Muscle layer of duodenum (tissue), 2 donors: ENCODE results near the gene KCTD2.

Source experiments
- H3K27ac ChIP-seq: one replicate; pipeline ENCODE4 v1.7.0; 2013; ENCODE audit warnings: mild to moderate bottlenecking, low read length
- H3K27me3 ChIP-seq: one replicate; pipeline ENCODE4 v1.7.0; 2013; ENCODE audit warnings: low read depth, mild to moderate bottlenecking, control low read depth, low read length
- H3K36me3 ChIP-seq, 2 donors: one replicate each; pipeline ENCODE4 v1.7.0; 2013; ENCODE audit warnings: low read length in 2 of 2, control low read depth in 1 of 2, mild to moderate bottlenecking in 1 of 2; ENCODE audit not compliant: insufficient read depth in 2 of 2, control insufficient read depth in 1 of 2
- H3K4me1 ChIP-seq, 2 donors: one replicate each; pipeline ENCODE4 v1.7.0; 2013; ENCODE audit warnings: low read length in 2 of 2, mild to moderate bottlenecking in 2 of 2, control low read depth in 1 of 2, moderate library complexity in 1 of 2; ENCODE audit not compliant: insufficient read depth in 2 of 2, control insufficient read depth in 1 of 2
- H3K4me3 ChIP-seq, 2 donors: one replicate each; pipeline ENCODE4 v1.7.0; 2013; ENCODE audit warnings: low read length in 2 of 2, low read depth in 1 of 2, mild to moderate bottlenecking in 1 of 2
- H3K9me3 ChIP-seq, 2 donors: one replicate each; pipeline ENCODE4 v1.7.0; 2013; ENCODE audit warnings: low read length in 2 of 2, control low read depth in 1 of 2, mild to moderate bottlenecking in 1 of 2; ENCODE audit not compliant: control insufficient read depth in 1 of 2
- donor health status: healthy.

Gene KCTD2

DNA sequence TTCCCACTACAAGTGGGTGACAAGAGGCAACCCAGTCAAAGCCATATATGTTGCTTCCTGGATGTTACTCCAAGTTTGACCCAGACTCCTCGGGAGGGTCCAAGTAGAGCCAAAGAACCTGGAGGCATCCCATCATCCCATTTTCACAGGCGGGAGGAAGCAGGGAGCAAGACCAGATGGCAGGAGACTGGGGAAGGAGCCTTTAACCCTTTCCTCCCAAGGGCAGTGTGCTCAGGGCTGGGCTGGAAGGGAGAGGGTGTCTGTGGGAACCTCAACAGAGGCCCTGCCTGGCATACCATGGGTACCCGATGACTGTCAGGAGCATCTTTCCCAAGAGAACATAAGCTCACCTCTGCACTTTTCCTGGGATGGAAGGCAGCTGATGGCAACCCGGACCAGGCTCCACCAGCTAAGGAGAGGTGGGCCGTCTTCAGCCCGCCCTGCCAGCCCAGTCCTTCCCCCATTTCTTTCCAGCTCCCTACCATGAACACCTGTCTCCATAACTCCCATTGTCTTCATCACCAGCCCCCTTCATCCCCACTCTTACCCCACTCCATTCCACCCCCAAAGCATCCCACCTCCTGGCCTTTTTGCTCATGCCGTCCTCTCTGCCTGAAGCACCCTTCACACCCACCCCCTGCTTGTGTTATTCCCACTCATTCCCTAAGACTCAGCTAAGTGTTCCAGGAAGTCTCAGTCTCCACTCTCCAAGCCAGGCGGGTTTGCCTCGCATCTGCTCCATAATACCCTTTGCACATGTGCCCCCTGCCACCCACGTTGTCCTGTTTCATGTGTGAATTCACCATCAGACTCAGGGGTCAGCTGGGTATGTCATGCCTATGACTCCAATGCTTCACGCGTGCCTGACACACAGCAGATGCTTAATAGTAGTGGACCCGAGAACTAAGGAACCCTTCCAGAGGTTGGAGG lies 34.9 kb downstream of the KCTD2 start:
- H3K27me3 ChIP-seq = no peaks in the 10 kb centered on the region
- H3K27ac ChIP-seq = no peak overlapping the region
- H3K4me3 ChIP-seq = no peak overlapping the region
- H3K36me3 ChIP-seq = no peaks in the 10 kb centered on the region
- H3K9me3 ChIP-seq = no peaks in the 10 kb centered on the region
- H3K4me1 ChIP-seq = peaks cover 0 to 18% of the 10 kb centered on the region in 2 donors

DNA sequence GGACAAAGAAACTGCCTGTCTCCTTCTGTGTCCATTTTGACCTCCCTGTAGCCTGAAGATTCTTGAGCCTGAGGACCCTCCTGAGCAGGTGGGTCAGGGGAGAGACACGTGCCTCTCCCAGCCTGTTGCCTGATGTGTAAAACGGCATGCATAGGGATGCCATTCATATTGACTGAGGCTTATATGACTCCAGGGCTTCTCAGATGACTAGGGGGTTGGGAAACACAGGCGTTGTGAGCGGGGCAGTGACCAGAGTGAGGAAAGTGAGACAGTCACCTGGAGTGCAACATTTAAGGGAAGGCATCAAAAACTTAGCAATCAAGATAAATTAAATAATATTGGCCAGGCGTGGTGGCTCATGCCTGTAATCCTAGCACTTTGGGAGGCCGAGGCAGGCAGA lies 35.7 kb downstream of the KCTD2 start:
- H3K36me3 ChIP-seq = no peaks in the 10 kb centered on the region
- H3K4me1 ChIP-seq = peaks cover 0 to 11% of the 10 kb centered on the region in 2 donors
- no peaks in the 10 kb centered on the region for H3K27me3 ChIP-seq
- no peaks in the 10 kb centered on the region for H3K9me3 ChIP-seq
- no peak overlapping the region for H3K27ac ChIP-seq
- no peak overlapping the region for H3K4me3 ChIP-seq

DNA sequence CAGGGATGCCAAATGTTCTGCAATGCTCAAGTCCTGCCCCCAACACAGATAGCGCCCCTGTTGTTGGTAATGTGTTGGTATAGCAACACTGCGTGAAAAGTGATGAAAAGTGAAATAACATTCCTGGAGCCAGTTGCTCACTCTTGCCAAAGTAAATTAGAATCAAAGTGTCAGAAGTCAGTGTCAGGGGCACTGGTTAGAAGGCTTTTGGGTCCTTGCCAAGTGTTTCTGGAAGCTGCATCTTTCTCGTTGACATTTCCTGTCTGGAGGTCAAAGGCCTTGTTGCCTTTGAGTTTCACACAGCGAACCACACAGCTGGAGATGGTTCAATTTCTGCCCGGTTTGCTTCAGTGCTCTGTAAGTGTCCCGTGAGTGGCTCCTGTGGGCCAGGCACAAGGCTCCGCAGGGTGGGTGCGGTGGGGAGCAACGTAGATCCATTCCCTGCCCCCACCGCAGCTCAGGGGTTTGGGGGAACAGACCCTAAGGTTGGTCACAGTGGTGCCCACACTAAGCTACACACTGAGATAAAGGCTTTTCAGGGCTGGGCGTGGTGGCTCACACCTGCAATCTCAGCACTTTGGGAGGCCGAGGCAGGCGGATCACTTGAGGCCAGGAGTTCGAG lies 37.1 kb downstream of the KCTD2 start:
- Histone ChIP-seq H3K4me1 (no peaks in the 10 kb centered on the region), H3K4me3 (no peak overlapping the region), H3K27me3 (no peaks in the 10 kb centered on the region), H3K9me3 (no peaks in the 10 kb centered on the region), H3K27ac (no peak overlapping the region), H3K36me3 (no peaks in the 10 kb centered on the region)

DNA sequence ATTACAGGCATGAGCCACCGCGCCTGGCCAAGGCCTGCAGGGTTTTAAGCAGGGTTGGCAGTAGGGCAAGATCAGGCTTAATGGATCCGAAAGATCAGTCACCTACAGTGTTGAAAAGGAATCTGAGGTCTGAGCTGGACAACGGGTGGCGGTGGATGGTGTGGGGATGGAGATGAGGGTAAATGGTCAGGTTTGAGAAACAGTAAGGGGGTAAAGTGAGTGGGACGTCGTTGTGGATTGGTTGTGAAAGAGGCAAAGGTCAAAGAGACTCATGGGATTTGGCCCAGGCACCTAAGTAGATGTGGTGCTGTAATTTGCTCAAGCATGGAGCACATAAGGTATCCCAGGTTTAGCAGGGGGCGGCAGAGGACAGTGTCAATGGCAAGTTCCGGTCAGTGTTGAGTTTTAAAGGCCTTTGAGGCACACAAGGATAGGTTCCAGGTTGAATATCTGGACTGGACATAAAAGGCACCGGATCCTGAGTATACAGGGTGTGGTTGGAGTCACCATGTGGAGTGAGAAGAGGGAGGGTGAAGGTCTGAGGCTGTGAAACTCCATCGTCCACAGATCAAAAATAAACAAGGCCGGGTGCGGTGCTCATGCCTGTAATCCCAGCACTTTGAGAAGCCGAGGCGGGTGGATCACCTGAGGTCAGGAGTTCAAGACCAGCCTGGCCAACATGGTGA lies 39.6 kb downstream of the KCTD2 start:
- H3K4me1 ChIP-seq = peaks cover 0 to 10% of the 10 kb centered on the region in 2 donors
- H3K27me3 ChIP-seq = no peaks in the 10 kb centered on the region
- H3K9me3 ChIP-seq = no peaks in the 10 kb centered on the region
- no peak overlapping the region for H3K27ac ChIP-seq
- H3K36me3 ChIP-seq = no peaks in the 10 kb centered on the region
- no peak overlapping the region for H3K4me3 ChIP-seq

DNA sequence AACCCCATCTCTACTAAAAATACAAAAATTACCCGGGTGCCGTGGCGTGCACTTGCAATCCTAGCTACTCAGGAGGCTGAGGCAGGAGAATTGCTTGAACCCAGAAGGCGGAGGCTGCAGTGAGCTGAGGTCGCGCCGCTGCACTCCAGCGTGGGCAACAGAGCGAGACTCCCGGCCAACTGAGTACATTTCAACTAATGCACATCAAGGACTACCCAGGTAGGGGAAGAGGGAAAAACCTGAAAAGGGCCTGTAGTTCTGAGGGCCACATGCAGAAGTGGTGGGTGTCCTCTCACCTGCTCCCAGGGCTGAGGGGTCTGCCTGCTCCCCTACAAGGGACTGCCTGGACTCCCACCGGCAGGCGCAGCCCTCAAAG lies 40.1 kb downstream of the KCTD2 start:
- Histone ChIP-seq H3K4me1 (peaks cover 0 to 15% of the 10 kb centered on the region in 2 donors), H3K36me3 (no peaks in the 10 kb centered on the region), H3K4me3 (peak overlapping the region; percentile 55 to 59), H3K27ac (peak overlapping the region; percentile 75), H3K9me3 (no peaks in the 10 kb centered on the region), H3K27me3 (no peaks in the 10 kb centered on the region)

DNA sequence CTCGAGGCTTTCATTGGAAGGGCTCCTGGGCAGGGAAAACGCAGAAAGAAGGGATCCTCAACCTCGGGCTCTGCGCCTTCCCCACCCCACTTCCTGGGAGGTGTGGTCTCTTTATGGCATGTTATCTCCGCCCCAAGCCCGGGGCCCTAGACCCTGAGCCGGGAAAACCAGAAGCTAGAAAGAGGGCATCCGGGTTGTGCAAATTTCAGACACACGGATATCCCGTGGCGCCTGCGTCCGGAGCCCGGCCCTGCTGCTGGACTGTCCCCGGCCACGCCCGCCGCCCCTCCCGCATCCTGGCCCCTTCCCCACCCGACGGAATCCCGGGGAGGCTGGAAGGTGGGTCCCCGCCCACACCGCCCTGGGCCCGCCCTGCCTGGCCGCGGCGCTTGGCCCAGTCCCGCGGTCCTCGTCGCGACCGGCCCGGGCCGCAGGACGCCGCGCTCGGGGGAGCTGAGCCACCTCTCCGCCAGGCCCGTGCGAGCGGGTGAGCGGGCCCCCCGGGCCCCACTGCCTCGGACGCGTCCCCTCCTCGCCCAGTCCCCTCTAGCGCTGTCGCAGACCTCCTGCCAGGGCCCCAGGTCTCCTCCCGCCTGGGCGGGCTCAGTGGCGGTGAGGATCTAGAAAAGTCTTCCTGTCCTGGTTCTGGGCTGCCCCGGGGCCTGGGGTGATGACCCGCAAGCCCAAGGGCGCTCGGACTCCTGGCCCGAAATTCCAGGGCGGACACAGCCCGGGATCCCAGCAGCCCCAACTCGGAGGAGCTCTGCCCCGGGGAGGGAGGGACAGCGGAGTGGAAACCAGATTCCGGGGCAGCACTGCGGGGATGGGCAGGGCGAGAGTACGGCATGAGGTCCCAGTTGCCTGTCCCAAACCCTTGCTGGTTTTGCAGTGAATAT lies 40.8 kb downstream of the KCTD2 start, which contains the start of gene SLC16A5:
Gene SLC16A5, plus strand, starts transcription at position 397 of the 896 bp plus-strand sequence. CDS start 5,683 bp downstream, outside the sequence.
- Histone ChIP-seq H3K9me3 (no peaks in the 10 kb centered on the region), H3K27me3 (no peaks in the 10 kb centered on the region), H3K36me3 (no peaks in the 10 kb centered on the region), H3K4me3 (peak within 1 kb of the TSS; percentile 55 to 59), H3K4me1 (peaks cover 0 to 15% of the 10 kb centered on the region in 2 donors), H3K27ac (peak within 1 kb of the TSS; percentile 79)

DNA sequence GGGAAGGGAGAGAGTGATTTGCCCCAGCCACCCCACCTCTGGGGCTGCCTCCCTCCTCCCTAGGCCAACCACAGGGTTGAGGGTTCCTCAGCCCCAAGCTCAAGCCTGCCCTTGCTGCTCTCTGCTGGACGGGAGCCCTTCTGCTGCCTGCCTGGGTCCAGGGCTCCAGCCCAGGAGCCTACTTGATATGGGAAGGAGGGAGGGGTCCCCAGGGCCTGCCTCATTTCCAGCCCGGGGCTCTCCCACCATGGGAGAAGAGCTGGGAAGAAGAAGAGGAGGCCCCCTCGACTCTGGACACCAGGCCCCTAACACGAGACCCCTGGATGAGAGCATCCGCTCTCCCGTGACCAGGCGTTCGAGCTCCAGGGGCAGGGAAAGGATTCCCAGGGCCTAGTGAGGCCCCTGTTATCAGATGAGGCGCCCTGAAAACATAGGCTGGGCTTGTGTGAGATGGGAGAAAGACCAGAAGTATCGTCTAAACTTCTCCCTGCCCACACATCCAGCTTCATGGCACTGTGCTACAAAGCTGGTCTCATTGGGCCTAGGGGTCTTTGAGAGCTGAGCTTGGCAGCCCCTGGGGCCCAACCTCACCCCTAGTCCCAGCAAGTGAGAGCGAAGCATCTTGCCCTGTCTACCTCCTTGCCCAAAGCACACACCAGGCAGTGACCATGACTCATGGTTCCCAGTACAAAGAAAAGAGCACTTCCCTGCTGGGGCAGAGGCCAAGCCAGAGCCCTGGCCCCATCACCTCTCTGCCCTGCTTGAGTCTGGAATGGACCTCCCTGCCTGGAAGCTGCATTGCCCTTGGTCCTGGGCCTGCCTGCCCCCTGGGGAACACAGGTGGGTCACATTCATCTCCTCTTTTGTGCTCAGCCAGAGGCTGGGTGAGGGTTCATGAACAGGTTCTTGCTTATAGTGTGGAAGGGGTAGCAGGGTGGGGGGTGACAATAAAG lies 41.7 kb downstream of the KCTD2 start:
- peak overlapping the region; percentile 55 to 59 for H3K4me3 ChIP-seq
- H3K36me3 ChIP-seq = no peaks in the 10 kb centered on the region
- H3K4me1 ChIP-seq = peaks cover 3 to 19% of the 10 kb centered on the region in 2 donors
- H3K9me3 ChIP-seq = no peaks in the 10 kb centered on the region
- no peaks in the 10 kb centered on the region for H3K27me3 ChIP-seq
- H3K27ac ChIP-seq = peak overlapping the region; percentile 79

DNA sequence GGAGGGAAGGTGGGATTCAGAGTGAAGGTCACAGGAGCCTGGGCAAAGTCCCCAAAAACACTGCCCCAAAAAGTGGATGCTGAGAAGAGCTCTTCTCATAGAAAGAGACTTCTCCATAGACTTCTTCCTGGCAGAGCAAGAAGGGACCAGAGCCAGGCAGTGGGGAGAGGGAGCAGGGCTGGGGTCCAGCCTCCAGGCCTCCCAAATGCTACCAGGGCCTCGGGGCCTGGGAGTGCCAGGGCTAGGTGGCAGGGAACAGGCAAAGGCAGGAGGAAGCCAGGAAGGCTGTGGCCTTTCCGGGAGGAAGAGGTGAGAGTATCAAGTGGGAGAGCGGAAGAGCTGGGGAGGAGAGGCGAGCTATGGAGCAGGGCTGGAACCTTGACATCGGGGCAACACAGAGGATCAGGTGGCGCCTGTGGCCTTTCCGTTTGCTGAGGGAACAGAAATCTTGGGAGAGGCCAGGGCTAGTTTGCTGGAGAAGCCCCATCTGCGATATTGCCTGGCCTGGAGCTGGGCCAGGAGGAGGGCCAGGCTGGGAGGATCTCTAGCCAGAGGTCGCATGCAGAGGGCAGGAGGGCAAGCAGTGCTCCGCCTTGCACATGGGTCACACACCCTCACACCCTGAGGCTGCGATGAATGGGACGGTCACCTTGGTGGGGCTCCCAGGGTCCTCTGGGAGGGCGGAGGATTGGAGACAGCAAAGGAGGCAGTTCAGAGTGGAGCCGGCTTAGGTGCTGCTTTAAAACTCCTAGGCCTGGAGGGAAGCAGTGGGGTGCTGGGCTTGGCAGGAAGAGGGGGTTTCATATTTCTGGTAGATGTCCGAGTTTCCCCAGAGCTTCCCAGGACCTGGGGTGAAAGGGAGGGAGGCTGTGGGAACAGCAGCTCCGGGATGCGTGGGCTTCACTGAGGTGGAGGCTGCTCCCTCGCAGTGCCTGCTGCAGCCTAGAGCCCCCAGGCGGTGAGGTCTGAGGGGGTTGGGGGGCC lies 44.1 kb downstream of the KCTD2 start:
- Histone ChIP-seq H3K4me1 (peaks cover 3 to 19% of the 10 kb centered on the region in 2 donors), H3K27me3 (no peaks in the 10 kb centered on the region), H3K4me3 (no peak overlapping the region), H3K27ac (peak overlapping the region; percentile 80), H3K36me3 (no peaks in the 10 kb centered on the region), H3K9me3 (no peaks in the 10 kb centered on the region)

DNA sequence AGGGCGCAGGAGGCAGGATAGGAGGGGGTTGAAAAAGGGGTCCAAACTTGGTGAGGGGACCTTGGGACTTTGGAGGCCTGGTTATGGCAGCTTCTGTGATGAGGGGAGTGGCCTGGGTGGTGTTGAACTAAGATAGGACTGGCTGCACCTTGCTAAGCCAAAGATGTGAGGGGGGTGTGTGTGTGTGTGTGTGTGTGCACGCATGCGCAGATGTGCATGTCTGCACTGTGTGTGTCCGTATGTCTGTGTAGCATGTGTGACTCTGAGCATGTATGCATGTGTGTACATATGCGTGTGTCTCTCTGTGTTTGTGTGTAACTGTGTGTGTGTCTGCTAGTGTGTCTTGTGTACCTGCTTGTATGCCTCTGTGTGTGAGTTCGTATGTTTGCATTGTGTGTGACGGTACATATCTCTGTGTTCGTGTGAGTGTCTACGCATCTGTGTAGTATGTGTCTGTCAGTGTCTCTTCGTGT lies 44.9 kb downstream of the KCTD2 start:
- Histone ChIP-seq H3K9me3 (no peaks in the 10 kb centered on the region), H3K36me3 (no peaks in the 10 kb centered on the region), H3K4me3 (no peak overlapping the region), H3K27ac (peak overlapping the region; percentile 80), H3K27me3 (no peaks in the 10 kb centered on the region), H3K4me1 (peaks cover 3 to 19% of the 10 kb centered on the region in 2 donors)
